Right cardiac atrium (tissue), 5 donors: Measurements from ENCODE around the gene MTIF2. TPM values are rescaled to one million over a fixed set of nuclear protein-coding genes. Genes with fewer than 3 reads are reported as not detected.
A peak's percentile ranks its signal among the peaks of the same experiment; 100 is the strongest.
"Not testable (repeated sequence)": the region's sequence is repeated elsewhere in the genome, so short reads cannot be mapped to it uniquely, and the experiment has no call there.

ENCODE experiments used
- ATAC-seq, 2 donors: fragments of 200-7000 bp; cut with Tn5 transposase; one replicate each; pipeline versions ENCODE4 v1.8.0 to v1.9.1; 2020; ENCODE audit warnings: moderate library complexity in 2 of 2, mild to moderate bottlenecking in 1 of 2
- DNase-seq, 3 donors: peaks; one replicate each; pipeline ENCODE4 v3.0.0-alpha.2; 2020
- H3K27ac ChIP-seq: one replicate; pipeline ENCODE4 v1.5.1; 2013; ENCODE audit warnings: mild to moderate bottlenecking, low read length, control low read depth, moderate library complexity
- H3K27me3 ChIP-seq: one replicate; pipeline ENCODE4 v1.6.1; 2013; ENCODE audit not compliant: control insufficient read depth, insufficient read depth
- H3K4me1 ChIP-seq: one replicate; pipeline ENCODE4 v1.6.1; 2013; ENCODE audit warnings: low read length; ENCODE audit not compliant: control insufficient read depth, insufficient read depth
- H3K4me3 ChIP-seq: one replicate; pipeline ENCODE4 v1.5.1; 2013; ENCODE audit warnings: low read length, control low read depth
- H3K9me3 ChIP-seq: one replicate; pipeline ENCODE4 v1.6.1; 2013; ENCODE audit warnings: low read length; ENCODE audit not compliant: control insufficient read depth
- WGBS: extraction: QIAGEN DNeasy Blood & Tissue Kit; methylation state at CpG from one replicate; pipeline ENCODE4 v1.1.7; 2013; 5-methylcytosine and 5-hydroxymethylcytosine counted together
- intact Hi-C, 4 donors: fragments of 100-400 bp; cut with DNase I; formaldehyde crosslinking; loops; one replicate each; pipeline versions ENCODE4 v1.11.0 to v1.14.0; 2022 to 2023
- polyA plus RNA-seq: library from polyadenylated mRNA; stranded (reverse); fragments of 200-250 nt; gene quantifications from one replicate; pipeline ENCODE4 v1.2.3, GENCODE V29; 2013
- total RNA-seq, 4 donors: library from RNA; stranded (reverse); fragmentation: NEBNext Ultra II Directional; extraction: Animal tissue kit (Norgen Biotek cat#: 25700); gene quantifications; one replicate each; pipeline ENCODE4 v1.2.1, GENCODE V29; 2021
- donor health status: healthy with polysubstance abuse.
- donor health status: DM: no; HTN: yes; CAD: no.
- donor health status: DM: no; HTN: no; CAD: no.
- donor health status: DM: no; HTN: yes; CAD: no; lungs with severe emphysema.
- donor health status: DM: yes; HTN: yes; CAD: no.

Gene MTIF2
- total and polyA plus RNA-seq, 5 donors: 28.2 to 39.6 (median 33.4) TPM

DNA sequence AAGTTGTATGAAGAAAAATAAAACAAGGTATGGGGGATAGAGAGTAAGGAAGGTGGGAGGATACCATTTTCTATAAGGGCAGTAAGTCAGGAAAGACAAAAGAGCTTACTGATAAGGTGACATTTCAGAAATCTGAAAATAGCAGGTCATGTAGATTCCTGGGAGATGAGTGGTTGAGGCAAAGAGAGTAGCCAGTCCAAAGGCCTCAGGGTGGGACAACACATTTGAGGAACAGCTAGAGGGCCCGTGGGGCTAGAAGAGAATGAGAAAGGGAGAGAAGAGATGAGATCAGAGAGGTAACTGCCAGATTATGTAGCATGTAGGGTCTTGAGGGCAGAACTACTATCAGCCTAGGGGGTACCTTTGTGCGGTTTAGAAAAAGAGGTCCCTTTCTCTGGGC is 39.8 kb downstream of the MTIF2 start:
- WGBS: 84% methylated on average over 2 of the region's 2 CpGs
- DNase-seq (no peak), ATAC-seq (no peak)
- Histone ChIP-seq H3K27ac (no peak overlapping the region), H3K9me3 (no peaks in the 10 kb centered on the region), H3K4me1 (peaks cover 5% of the 10 kb centered on the region), H3K27me3 (no peaks in the 10 kb centered on the region), H3K4me3 (no peak overlapping the region)
- intact Hi-C loops: no loop called here

DNA sequence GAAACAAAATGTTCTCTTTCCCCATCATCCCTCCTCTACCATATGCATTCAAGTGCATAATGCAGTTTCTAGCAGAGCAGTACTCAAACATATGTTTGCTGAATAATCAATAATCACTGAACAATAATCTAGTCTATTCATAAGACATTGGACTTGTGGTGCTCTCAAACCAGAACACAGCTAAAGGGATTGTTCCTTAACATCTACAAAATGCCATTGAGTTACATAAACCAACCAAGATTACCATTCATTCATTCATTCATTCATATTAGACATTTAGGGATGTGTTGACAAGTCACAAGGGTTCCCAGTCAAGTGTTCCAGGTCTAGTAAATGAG is 40.8 kb downstream of the MTIF2 start:
- no peak for DNase-seq
- intact Hi-C loops: no loop called here
- Histone ChIP-seq H3K4me3 (no peak overlapping the region), H3K27me3 (no peaks in the 10 kb centered on the region), H3K4me1 (peaks cover 4% of the 10 kb centered on the region), H3K9me3 (no peaks in the 10 kb centered on the region), H3K27ac (no peak overlapping the region)
- ATAC-seq: no peak

DNA sequence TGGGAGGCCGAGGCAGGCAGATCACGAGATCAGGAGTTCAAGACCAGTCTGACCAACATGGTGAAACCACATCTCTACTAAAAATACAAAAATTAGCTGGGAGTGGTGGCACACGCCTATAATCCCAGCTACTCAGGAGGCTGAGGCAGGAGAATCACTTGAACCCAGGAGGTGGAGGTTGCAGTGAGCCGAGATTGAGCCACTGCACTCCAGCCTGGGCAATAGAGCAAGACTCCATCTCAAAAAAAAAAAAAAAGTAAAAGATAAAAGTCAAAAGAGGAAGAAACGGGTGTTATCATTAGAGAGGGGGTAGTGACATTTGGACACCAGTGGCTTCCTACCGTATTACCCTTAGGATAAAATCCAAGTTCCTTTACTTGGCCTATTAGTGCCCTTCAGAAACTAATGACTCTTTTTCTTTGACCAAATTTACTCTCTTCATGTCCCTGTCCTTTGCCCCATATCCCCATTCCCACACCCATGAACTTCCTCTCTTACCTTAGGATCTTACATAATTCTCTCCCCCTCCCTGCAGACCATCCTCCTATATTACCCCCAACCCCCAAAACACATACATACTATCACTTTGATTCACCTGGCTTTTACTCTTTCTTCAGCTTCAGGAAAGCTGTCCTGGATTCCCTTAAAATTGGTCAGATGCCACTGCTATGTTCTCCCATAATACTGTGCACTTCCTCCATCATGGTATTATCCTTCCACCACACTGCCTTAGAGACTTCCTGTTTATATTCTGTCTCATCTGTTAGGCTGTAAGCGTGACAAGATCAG is 41.4 kb downstream of the MTIF2 start:
- DNase-seq, H3K27ac ChIP-seq, H3K9me3 ChIP-seq, ATAC-seq, intact Hi-C loops, H3K4me3 ChIP-seq, H3K4me1 ChIP-seq, H3K27me3 ChIP-seq: not testable (repeated sequence)
- whole genome bisulfite sequencing: 75% methylated on average over 7 of the region's 7 CpGs

DNA sequence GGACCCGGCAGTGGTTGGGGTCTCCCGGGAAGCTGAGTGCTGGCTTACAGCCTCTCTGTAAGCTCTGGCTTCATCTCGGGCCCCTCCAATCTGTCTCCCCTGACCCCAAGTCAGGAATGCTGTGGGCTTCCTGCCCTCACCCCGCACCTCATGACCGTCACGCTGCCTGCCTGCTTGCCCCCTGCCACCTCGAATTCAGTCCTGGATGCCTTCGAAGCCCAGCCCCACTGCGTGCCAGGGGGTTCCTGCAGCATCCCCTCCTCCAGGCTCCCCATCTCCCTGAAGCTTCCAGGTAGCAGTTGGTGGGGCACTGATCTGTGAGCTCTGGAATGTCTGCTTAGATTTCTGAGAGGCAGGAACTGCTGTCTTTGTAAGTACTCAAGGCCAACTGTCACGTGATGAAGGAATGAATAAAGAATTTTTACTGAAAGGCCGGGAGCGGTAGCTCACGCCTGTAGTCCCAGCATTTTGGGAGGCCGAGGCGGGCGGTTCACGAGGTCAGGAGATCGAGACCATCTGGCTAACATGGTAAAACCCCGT is 43.5 kb downstream of the MTIF2 start:
- Histone ChIP-seq H3K4me1 (peaks cover 4% of the 10 kb centered on the region), H3K4me3 (no peak overlapping the region), H3K27ac (no peak overlapping the region), H3K27me3 (no peaks in the 10 kb centered on the region), H3K9me3 (no peaks in the 10 kb centered on the region)
- no peak for ATAC-seq
- peak in 1 of 3 donors; percentile 49 for DNase-seq
- WGBS: 82% methylated on average over 19 of the region's 19 CpGs
- intact Hi-C loops: no loop called here

DNA sequence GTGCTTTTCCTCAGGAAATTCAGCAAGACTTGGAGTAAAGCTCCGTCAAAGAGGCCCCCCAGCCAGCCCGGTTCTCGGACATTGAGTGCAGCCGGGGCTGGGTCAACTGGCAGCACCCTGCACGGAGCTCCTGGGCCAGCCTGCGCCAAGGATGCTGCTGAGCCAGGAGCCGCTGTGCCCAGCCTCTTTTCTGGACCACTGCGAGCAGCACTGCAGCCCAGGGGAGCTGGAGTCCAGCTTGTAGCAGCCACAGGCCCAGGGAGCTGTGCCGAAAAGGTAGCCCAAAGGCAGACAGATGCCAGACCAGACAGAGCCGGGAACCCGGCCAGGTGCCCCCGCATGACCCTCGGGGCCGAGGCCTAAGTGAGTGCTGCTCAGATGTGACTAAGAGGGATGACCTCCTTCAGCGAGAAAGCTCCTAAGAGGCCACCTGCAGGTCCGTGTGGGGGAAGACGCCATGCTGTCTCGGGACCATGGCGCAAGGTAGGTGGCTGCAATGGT is 44.2 kb downstream of the MTIF2 start:
- H3K27ac ChIP-seq: no peak overlapping the region

DNA sequence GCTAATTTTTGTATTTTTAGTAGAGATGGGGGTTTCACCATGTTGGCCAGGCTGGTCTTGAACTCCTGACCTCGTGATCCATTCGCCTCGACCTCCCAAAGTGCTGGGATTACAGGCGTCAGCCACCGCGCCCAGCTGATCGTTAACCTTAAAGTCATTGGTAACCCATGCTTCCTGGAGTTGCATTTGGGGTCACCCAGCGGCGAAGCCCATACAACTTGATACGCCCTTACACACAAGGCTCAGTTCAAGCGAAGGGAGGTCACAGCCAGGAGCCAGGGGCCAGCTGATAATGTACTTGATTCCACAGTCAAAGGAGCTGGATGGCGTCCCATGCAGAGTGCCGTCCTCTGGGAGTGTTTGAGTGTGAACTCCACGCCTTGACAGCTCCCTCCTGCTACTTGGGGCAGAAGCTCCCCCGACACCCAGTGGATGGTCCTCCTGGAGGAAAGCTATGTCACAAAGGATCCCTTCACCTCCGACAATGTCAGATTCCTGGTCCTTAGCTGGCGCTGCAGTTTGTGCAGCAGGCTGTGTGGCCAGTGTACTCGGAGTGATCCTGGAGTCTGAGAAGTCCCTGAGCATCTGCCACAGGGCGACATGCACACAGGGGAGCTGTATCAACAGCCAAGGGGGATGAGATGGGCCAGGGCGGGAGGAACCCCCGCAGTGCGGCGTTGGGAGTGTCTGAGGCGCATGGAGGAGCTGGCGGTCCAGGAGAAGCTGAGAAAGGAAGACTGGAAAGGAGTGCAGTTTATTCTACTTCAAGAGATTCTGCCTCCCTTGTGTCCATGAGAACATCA is 44.9 kb downstream of the MTIF2 start:
- WGBS: 75% methylated on average over 25 of the region's 25 CpGs
- H3K4me1 ChIP-seq: no peaks in the 10 kb centered on the region
- peak; percentile 35 to 44 for ATAC-seq
- no peaks in the 10 kb centered on the region for H3K9me3 ChIP-seq
- H3K27ac ChIP-seq: peak overlapping the region; percentile 11
- H3K27me3 ChIP-seq: no peaks in the 10 kb centered on the region
- peak in 2 of 3 donors; percentile 60 to 65 for DNase-seq
- intact Hi-C loops: no loop called here
- no peak overlapping the region for H3K4me3 ChIP-seq

More for the DNA sequence above, 44.2 kb downstream of the MTIF2 start:
- 78% methylated on average over 19 of the region's 19 CpGs for WGBS
- intact Hi-C loops: no loop called here
- no peak overlapping the region for H3K4me3 ChIP-seq
- ATAC-seq: peak; percentile 5 to 6
- DNase-seq: peak in 2 of 3 donors; percentile 58 to 59
- H3K27me3 ChIP-seq: no peaks in the 10 kb centered on the region
- H3K4me1 ChIP-seq: peaks cover 4% of the 10 kb centered on the region
- H3K9me3 ChIP-seq: no peaks in the 10 kb centered on the region

DNA sequence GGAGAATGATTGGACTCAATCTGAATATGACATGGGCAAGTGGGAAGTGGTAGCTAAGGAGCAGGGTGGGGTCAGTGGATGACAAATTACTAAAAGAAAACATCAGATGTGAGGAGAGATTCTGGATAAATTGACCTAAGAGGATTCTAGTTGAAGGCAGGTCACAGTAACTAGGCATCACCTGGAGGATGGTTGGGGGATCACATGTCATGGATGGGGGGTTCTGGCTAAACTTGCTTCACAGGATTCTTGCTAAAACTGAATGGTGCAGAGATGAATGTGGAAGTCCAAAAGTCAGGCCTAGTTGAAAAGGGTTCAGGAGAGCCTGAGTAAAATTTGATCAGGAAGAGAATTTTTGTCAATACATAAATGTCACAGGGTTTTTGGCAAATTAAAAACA is 55.2 kb downstream of the MTIF2 start:
- ATAC-seq (no peak), DNase-seq (no peak)
- H3K4me1 ChIP-seq: no peaks in the 10 kb centered on the region
- no peak overlapping the region for H3K27ac ChIP-seq
- intact Hi-C loops: no loop called here
- no peaks in the 10 kb centered on the region for H3K9me3 ChIP-seq
- H3K4me3 ChIP-seq: no peak overlapping the region
- no peaks in the 10 kb centered on the region for H3K27me3 ChIP-seq

DNA sequence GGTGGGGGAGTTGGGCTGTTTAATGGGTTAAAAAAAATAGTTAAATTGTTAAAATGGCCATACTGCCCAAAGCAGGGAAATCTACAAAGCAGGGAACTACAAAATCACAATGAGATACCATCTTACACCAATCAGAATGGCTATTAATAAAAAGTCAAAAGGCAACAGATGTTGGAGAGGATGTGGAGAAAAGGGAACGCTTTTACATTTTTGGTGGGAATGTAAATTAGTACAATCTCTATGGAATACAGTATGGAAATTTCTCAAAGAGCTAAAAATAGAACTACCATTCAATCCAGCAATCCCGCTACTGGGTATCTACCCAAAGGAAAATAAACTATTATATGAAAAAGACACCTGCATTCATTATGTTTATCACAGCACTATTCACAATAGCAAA is 64.1 kb downstream of the MTIF2 start:
- no peaks in the 10 kb centered on the region for H3K9me3 ChIP-seq
- WGBS: 95% methylated on average over 2 of the region's 2 CpGs
- no peak overlapping the region for H3K4me3 ChIP-seq
- H3K4me1 ChIP-seq: no peaks in the 10 kb centered on the region
- H3K27ac ChIP-seq: no peak overlapping the region
- DNase-seq (no peak), ATAC-seq (no peak)
- no peaks in the 10 kb centered on the region for H3K27me3 ChIP-seq
- intact Hi-C loops: no loop called here

DNA sequence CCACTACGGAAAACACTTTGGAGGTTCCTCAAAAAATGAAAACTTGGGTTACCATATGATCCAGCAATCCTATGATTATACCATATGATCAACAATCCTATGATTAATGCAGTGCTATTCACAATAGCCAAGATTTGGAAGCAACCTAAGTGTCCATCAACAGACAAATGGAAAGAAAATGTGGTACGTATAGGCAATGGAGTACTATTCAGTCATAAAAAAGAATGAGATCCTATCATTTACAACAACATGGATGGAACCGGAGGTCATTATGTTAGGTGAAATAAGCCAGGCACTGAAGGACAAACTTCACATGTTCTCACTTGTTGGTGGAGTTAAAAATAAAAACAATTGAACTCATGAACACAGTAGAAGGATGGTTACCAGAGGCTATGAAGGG is 64.5 kb downstream of the MTIF2 start:
- intact Hi-C loops: no loop called here
- DNase-seq: no peak

DNA sequence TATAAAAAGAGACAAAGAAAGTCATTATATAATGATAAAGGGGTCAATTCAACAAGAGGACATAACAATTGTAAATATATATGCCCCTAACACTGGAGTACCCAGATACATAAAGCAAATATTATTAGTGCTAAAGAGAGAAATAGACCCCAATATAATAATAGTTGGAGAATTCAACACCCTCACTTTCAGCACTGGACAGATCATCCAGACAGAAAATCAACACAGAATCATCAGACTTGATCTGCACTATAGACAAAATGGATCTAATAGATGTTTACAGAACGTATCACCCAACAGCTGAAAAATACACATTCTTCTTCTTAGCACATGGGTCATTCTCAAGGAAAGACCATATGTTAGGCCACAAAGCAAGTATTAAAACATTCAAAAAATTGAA is 68.6 kb downstream of the MTIF2 start:
- intact Hi-C loops: no loop called here
- WGBS: 96% methylated on average over 1 of the region's 1 CpG
- no peak for ATAC-seq
- H3K4me1 ChIP-seq: no peaks in the 10 kb centered on the region
- H3K27me3 ChIP-seq: no peaks in the 10 kb centered on the region
- H3K27ac ChIP-seq: no peak overlapping the region
- DNase-seq: no peak
- no peaks in the 10 kb centered on the region for H3K9me3 ChIP-seq
- no peak overlapping the region for H3K4me3 ChIP-seq

More for the DNA sequence above, 64.5 kb downstream of the MTIF2 start:
- 99% methylated on average over 3 of the region's 3 CpGs for WGBS
- Histone ChIP-seq H3K27me3 (no peaks in the 10 kb centered on the region), H3K4me3 (no peak overlapping the region), H3K4me1 (no peaks in the 10 kb centered on the region), H3K27ac (no peak overlapping the region), H3K9me3 (no peaks in the 10 kb centered on the region)
- ATAC-seq: no peak

DNA sequence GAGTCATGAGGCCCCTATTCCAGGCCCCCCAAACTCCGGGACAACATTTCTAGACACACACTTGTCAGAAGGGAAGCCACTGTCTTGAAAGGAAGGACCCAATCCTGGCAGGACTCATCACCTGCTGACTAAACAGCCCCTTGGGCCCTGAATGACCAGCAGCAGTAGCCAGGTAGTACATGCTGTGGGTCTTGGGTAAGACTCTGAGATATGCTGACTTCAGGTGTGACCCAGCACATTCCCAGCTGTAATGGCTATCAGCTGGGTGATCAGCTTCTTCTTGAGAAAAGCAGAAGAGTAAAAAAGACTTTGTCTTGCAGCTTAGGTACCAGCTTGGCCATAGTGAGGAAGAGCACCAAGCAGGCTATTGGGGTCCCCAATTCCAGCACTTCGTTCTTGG is 72.5 kb downstream of the MTIF2 start:
- WGBS: 98% methylated on average over 2 of the region's 2 CpGs
- ATAC-seq: no peak
- Histone ChIP-seq H3K4me3 (no peak overlapping the region), H3K27me3 (no peaks in the 10 kb centered on the region), H3K4me1 (no peaks in the 10 kb centered on the region), H3K9me3 (no peaks in the 10 kb centered on the region), H3K27ac (no peak overlapping the region)
- DNase-seq: no peak
- intact Hi-C loops: no loop called here
